GM12892 (cell line): Measurements from ENCODE around the gene UNG.

ENCODE experiments used
- DNase-seq: peaks from one replicate; pipeline ENCODE4 v3.0.0; 2011; ENCODE audit not compliant: insufficient read length
- FAIRE-seq: peaks from 2 replicates; lab custom pipeline; 2011; peaks lifted over from hg19 to GRCh38; lab: Jason Lieb, UNC
- POLR2A ChIP-seq: IDR thresholded peaks from 2 replicates; pipeline ENCODE4 v1.6.1; 2011; ENCODE audit warnings: low read depth, low read length, control low read depth
- POLR2AphosphoS5 ChIP-seq: IDR thresholded peaks from 2 replicates; pipeline ENCODE4 v1.6.1; 2011; ENCODE audit warnings: low read depth, low read length, control low read depth
- TAF1 ChIP-seq: IDR thresholded peaks from 2 replicates; pipeline ENCODE4 v1.6.1; 2011; ENCODE audit warnings: low read depth, mild to moderate bottlenecking, control low read depth, low read length, borderline replicate concordance

Gene UNG

DNA sequence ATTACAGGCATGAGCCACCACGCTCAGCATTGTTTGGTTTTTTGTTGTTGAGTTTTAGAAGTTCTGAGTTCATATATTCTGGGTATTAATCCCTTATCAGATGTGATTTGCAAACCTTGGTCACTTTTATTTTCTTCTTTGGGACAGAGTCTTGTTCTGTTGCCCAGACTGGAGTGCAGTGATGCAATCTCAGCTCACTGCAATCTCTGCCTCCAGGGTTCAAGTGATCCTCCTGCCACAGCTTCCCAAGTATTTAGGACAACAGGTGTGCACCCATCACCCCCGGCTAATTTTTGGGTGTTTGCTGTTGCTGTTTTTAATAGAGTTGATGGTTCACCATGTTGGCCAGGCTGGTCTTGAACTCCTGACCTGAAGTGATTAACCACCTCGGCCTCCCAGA, 33.3 kb upstream of the UNG start:
- no peak for FAIRE-seq
- no peak for DNase-seq
- TF ChIP-seq POLR2A (no peak), POLR2AphosphoS5 (no peak), TAF1 (no peak)

- TF ChIP-seq POLR2AphosphoS5 = no peak
- TF ChIP-seq POLR2A = no peak
- TF ChIP-seq TAF1 = no peak
- FAIRE-seq (no peak), DNase-seq (no peak)
These were observed 32.1 kb upstream of the UNG start for GRCh38 chr12:109065154-109065852.

GRCh38 chr12:109065853-109066193, 31.6 kb upstream of the UNG start:
- DNase-seq (no peak), FAIRE-seq (no peak)
- TF ChIP-seq TAF1 (no peak), POLR2A (no peak), POLR2AphosphoS5 (no peak)

DNA sequence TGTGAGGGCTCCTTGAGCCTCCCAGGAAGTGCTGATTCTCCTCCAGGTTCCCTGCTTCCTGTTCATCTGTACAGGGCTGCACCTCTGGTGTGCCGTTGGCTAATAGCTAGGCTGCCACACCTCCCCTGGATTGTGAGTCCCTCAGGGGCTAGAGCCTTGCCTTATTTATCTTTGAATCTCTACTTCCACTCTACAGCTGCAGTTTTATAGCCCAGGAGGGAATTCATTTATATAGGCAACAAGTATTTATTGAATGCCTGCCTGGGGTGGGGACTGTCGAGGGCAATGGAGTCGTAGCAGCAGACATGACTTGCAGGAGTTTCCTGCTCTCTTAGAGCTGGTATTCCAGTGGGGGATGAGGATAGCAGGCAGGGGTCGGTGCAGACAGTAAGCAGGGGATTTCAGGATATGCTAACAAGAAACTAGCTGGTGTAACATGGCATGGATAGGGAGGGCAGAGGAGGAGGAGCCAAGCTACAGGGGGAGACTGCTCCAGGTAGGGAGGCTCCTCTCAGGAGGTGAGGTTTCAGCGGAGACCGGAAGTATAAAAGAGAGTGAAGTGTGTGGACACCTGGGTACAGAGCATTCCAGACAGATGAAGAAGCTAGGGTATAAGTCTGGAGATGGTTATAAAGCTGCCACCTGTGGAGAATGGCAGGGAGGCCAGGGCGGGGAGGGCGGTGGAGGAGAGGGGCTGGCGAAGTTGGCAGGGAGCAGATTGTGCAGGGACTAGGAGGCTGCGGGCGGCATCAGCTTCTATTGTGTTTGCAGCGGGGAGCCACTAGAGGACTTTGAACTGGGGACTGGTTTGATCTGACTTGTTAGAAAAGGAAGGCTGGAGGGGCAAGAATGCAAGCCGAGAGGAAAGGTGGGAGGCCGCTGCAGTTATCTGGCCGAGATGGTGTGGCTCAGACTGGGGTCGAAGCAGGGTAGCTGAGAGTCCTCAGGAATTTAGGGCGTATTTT, 27.8 kb upstream of the UNG start:
- TF ChIP-seq POLR2A (no peak), TAF1 (no peak), POLR2AphosphoS5 (no peak)
- DNase-seq (no peak), FAIRE-seq (no peak)

- FAIRE-seq (no peak), DNase-seq (no peak)
- TF ChIP-seq POLR2AphosphoS5 (no peak), TAF1 (no peak), POLR2A (no peak)
These were observed 22.5 kb upstream of the UNG start for GRCh38 chr12:109074866-109075265.

- no peak for FAIRE-seq
- TF ChIP-seq POLR2A (no peak), POLR2AphosphoS5 (no peak), TAF1 (no peak)
- no peak for DNase-seq
These were observed 14.6 kb upstream of the UNG start for GRCh38 chr12:109082751-109083150.

- DNase-seq = no peak
- no peak for FAIRE-seq
- TF ChIP-seq TAF1 (no peak), POLR2A (no peak), POLR2AphosphoS5 (no peak)
These were observed 13.0 kb upstream of the UNG start for GRCh38 chr12:109084425-109084824.

DNA sequence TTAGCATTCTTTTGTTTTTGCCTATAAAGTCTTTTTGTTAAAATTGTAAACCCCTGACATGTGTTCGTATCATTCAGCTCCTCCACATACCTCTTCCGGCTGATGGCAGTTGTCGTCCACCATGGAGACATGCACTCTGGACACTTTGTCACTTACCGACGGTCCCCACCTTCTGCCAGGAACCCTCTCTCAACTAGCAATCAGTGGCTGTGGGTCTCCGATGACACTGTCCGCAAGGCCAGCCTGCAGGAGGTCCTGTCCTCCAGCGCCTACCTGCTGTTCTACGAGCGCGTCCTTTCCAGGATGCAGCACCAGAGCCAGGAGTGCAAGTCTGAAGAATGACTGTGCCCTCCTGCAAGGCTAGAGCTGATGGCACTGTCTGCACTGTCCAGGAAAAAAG, 11.8 kb upstream of the UNG start:
- no peak for FAIRE-seq
- no peak for DNase-seq

GRCh38 chr12:109087250-109087649, 10.1 kb upstream of the UNG start:
- DNase-seq = no peak
- no peak for FAIRE-seq

More for the DNA sequence above, 11.8 kb upstream of the UNG start:
- TF ChIP-seq POLR2AphosphoS5 = no peak
- no peak for TF ChIP-seq POLR2A
- TF ChIP-seq TAF1 = no peak

GRCh38 chr12:109088818-109089217, 8.6 kb upstream of the UNG start:
- TF ChIP-seq POLR2A = no peak
- no peak for TF ChIP-seq TAF1
- DNase-seq (no peak), FAIRE-seq (no peak)

More at GRCh38 chr12:109087250-109087649, 10.1 kb upstream of the UNG start:
- TF ChIP-seq POLR2AphosphoS5 (no peak), TAF1 (no peak), POLR2A (no peak)

DNA sequence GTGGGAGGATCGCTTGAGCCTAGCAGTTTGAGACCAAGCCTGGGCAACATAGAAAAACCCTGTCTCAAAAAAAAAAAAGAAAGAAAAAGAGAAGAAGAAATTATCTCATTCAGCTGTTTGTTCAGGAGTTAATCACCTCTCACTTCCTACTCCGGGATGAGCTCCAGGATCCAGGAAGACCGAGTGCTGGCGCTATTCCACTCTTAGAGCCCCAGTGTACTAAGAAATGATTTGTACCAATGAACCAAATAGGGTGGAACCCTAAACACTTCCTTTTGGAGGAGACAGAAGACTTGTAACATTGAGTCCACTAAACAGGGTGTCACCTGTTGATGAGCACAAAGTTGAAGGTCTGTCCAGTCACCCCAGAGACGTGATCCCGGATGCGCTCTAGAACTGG, 7.7 kb upstream of the UNG start:
- no peak for DNase-seq
- no peak for FAIRE-seq
- TF ChIP-seq TAF1 = no peak

GRCh38 chr12:109092497-109093021, 4.8 kb upstream of the UNG start:
- DNase-seq (no peak), FAIRE-seq (peak; percentile 46)
- TF ChIP-seq POLR2A = no peak
- TF ChIP-seq POLR2AphosphoS5 = no peak
- TF ChIP-seq TAF1 = no peak
